Measurements from ENCODE around the gene SCIN.
"Not testable (repeated sequence)": the region's sequence is repeated elsewhere in the genome, so short reads cannot be mapped to it uniquely, and the experiment has no call there.

The SCIN gene

GRCh38 chr7:12690041-12690878 lies 119.7 kb downstream of the SCIN start:
- H3K4me3 ChIP-seq (ENCODE audit: low read depth, low read length): peak overlapping the region; percentile 46

GRCh38 chr7:12691388-12691787 lies 120.9 kb downstream of the SCIN start:
- not testable (repeated sequence) for H3K4me3 ChIP-seq (ENCODE audit: low read depth, low read length)

More at GRCh38 chr7:12690041-12690878, 119.7 kb downstream of the SCIN start:
- no peak for TF ChIP-seq CTCF (IDR thresholded peaks at IDR 0.05; ENCODE audit: low read depth, low read length)

- no peak overlapping the region for H3K4me3 ChIP-seq (ENCODE audit: low read depth, low read length)
- no peak for TF ChIP-seq CTCF (IDR thresholded peaks at IDR 0.05; ENCODE audit: low read depth, low read length)
These were observed 121.5 kb downstream of the SCIN start for GRCh38 chr7:12692035-12692434.

- no peak overlapping the region for H3K4me3 ChIP-seq (ENCODE audit: low read depth, low read length)
- no peak for TF ChIP-seq CTCF (IDR thresholded peaks at IDR 0.05; ENCODE audit: low read depth, low read length)
These were observed 122.1 kb downstream of the SCIN start for GRCh38 chr7:12692479-12693259.

- no peak overlapping the region for H3K4me3 ChIP-seq (ENCODE audit: low read depth, low read length)
- no peak for TF ChIP-seq CTCF (IDR thresholded peaks at IDR 0.05; ENCODE audit: low read depth, low read length)
These were observed 124.3 kb downstream of the SCIN start for GRCh38 chr7:12694817-12695216.

GRCh38 chr7:12695965-12696364 lies 125.4 kb downstream of the SCIN start:
- no peak for TF ChIP-seq CTCF (IDR thresholded peaks at IDR 0.05; ENCODE audit: low read depth, low read length)
- H3K4me3 ChIP-seq (ENCODE audit: low read depth, low read length): no peak overlapping the region

- no peak overlapping the region for H3K4me3 ChIP-seq (ENCODE audit: low read depth, low read length)
- no peak for TF ChIP-seq CTCF (IDR thresholded peaks at IDR 0.05; ENCODE audit: low read depth, low read length)
These were observed 128.8 kb downstream of the SCIN start for GRCh38 chr7:12699299-12699698.

All from WI38 (cell line).